ENCODE results near the gene DMD.

Gene DMD

GRCh38 chrX:31429915-31430314 lies 1781.4 kb downstream of the DMD start:
- H3K27ac ChIP-seq, result no peak overlapping the region
- TF ChIP-seq CTCF (conservative IDR thresholded peaks at IDR 0.05), result no peak

GRCh38 chrX:31423609-31424189 lies 1787.7 kb downstream of the DMD start:
- no peak overlapping the region for H3K27ac ChIP-seq
- peak; percentile 74 for TF ChIP-seq CTCF (conservative IDR thresholded peaks at IDR 0.05)

GRCh38 chrX:31421441-31421840 lies 1789.9 kb downstream of the DMD start:
- H3K27ac ChIP-seq, result no peak overlapping the region
- TF ChIP-seq CTCF (conservative IDR thresholded peaks at IDR 0.05), result no peak

GRCh38 chrX:31420711-31421151 lies 1790.6 kb downstream of the DMD start:
- no peak overlapping the region for H3K27ac ChIP-seq
- TF ChIP-seq CTCF (conservative IDR thresholded peaks at IDR 0.05), result no peak

- no peak overlapping the region for H3K27ac ChIP-seq
- no peak for TF ChIP-seq CTCF (conservative IDR thresholded peaks at IDR 0.05)
These were observed 1791.0 kb downstream of the DMD start for GRCh38 chrX:31420302-31420701.

GRCh38 chrX:31397119-31397518 lies 1814.2 kb downstream of the DMD start:
- no peak overlapping the region for H3K27ac ChIP-seq
- no peak for TF ChIP-seq CTCF (conservative IDR thresholded peaks at IDR 0.05)

- TF ChIP-seq CTCF (conservative IDR thresholded peaks at IDR 0.05), result no peak
- no peak overlapping the region for H3K27ac ChIP-seq
These were observed 1818.8 kb downstream of the DMD start for GRCh38 chrX:31392513-31392912.

Data from VCaP (cell line).